Prostate gland (tissue), 2 donors: ENCODE data around the gene TNIP1. TPM values are rescaled to one million over a fixed set of nuclear protein-coding genes. Genes with fewer than 3 reads are reported as not detected.
A peak's percentile ranks its signal among the peaks of the same experiment; 100 is the strongest.

Experiments used
- DNase-seq: peaks from one replicate; pipeline ENCODE4 v3.0.0-alpha.2; 2019; ENCODE audit warnings: low spot score
- H3K27ac ChIP-seq, 2 donors: fragments of 200-600 bp; sonication (generic); 2 replicates each; pipeline ENCODE4 v1.5.1; 2017 to 2019
- H3K27me3 ChIP-seq: fragments of 200-600 bp; sonication (generic); replicated peaks from 2 replicates; pipeline ENCODE4 v1.5.1; 2019; ENCODE audit not compliant: insufficient read depth
- H3K36me3 ChIP-seq, 2 donors: fragments of 200-600 bp; sonication (generic); 1 replicate in 1 of 2; 2 replicates in 1 of 2; pipeline versions ENCODE4 v1.5.1 to v1.8.1; 2017 to 2019
- H3K4me1 ChIP-seq: fragments of 200-600 bp; sonication (generic); replicated peaks from 2 replicates; pipeline ENCODE4 v1.5.1; 2019
- H3K4me3 ChIP-seq, 2 donors: fragments of 200-600 bp; sonication (generic); 2 replicates each; pipeline ENCODE4 v1.5.1; 2017 to 2019
- H3K9me3 ChIP-seq: fragments of 200-600 bp; sonication (generic); 2 replicates; pipeline ENCODE4 v1.5.1; 2017
- CTCF ChIP-seq, 4 experiments: fragments of 200-600 bp in 2 of 4; fragments of 450-650 bp in 2 of 4; sonication (generic) in 2 of 4; IDR thresholded peaks; 1 replicate in 3 of 4; 2 replicates in 1 of 4; pipeline ENCODE4 v1.5.1; 2016 to 2019; ENCODE audit warnings: antibody characterized with exemption in 4 of 4, mild to moderate bottlenecking in 2 of 4, moderate library complexity in 2 of 4
- POLR2A ChIP-seq: fragments of 450-650 bp; IDR thresholded peaks from one replicate; pipeline ENCODE4 v1.6.1; 2016; ENCODE audit warnings: antibody characterized with exemption, mild to moderate bottlenecking
- POLR2AphosphoS5 ChIP-seq: sonication (generic); formaldehyde crosslinking; IDR thresholded peaks from one replicate; pipeline ENCODE4 v1.6.1; 2017; ENCODE audit warnings: antibody characterized with exemption
- WGBS: methylation state at CpG from one replicate; pipeline ENCODE4 v1.1.5; 2018; 5-methylcytosine and 5-hydroxymethylcytosine counted together
- intact Hi-C: fragments of 100-400 bp; cut with DNase I; formaldehyde crosslinking; loops from one replicate; pipeline ENCODE4 v1.14.2; 2022
- total RNA-seq, 2 donors: library from RNA; depleted of rRNA; stranded (reverse); fragments of >200 nt; gene quantifications; one replicate each; pipeline ENCODE4 v1.1.0, GENCODE V29; 2016

Gene TNIP1
- total RNA-seq, 2 donors from 2014 or later = 61.9 to 81.6 TPM

GRCh38 chr5:151126199-151126645 lies 45.4 kb upstream of the TNIP1 start:
- Histone ChIP-seq H3K4me1 (no peaks in the 10 kb centered on the region), H3K27me3 (no peaks in the 10 kb centered on the region), H3K4me3 (no peak overlapping the region), H3K9me3 (no peaks in the 10 kb centered on the region), H3K27ac (no peak overlapping the region), H3K36me3 (peaks cover under 1 to 8% of the 10 kb centered on the region in 2 donors)
- intact Hi-C loops = loop anchor here (2.0 to 5.0 kb wide), 2 partner anchors 39 to 111 kb away; no protein-coding TSS in a partner anchor
- WGBS = 21% methylated on average over 9 of the region's 9 CpGs
- peak; percentile 52 for DNase-seq
- TF ChIP-seq CTCF (IDR thresholded peaks at IDR 0.05) (peak; percentile 42 to 87 (median 79)), POLR2AphosphoS5 (no peak)

DNA sequence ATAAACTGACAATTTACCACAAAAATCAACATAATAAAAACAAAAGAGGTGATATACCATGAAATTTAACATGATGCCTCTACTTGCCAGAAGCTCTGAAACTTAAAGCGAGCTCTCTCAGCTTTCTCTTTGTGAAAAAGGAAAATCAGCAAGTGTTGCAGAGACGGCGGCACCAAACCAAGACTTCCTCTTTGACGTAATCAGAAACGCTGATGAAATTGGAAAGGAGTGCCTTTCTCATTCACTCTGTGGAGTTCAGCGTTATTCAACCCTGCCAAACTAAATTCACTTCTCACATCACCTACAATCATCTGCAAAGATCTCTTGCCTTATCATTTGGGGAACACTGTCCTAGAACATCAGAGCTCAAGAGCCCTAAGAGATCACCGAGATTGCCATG lies 44.6 kb upstream of the TNIP1 start:
- no peak overlapping the region for H3K4me3 ChIP-seq
- no peaks in the 10 kb centered on the region for H3K9me3 ChIP-seq
- no peak overlapping the region for H3K27ac ChIP-seq
- TF ChIP-seq POLR2A (no peak), POLR2AphosphoS5 (no peak), CTCF (IDR thresholded peaks at IDR 0.05) (no peak)
- DNase-seq = no peak
- intact Hi-C loops = loop anchor here (5.0 kb wide), 1 partner anchor 112 kb away; no protein-coding TSS in a partner anchor
- H3K4me1 ChIP-seq = no peaks in the 10 kb centered on the region
- H3K27me3 ChIP-seq = no peaks in the 10 kb centered on the region
- WGBS = 71% methylated on average over 7 of the region's 7 CpGs
- H3K36me3 ChIP-seq = peaks cover 0 to 12% of the 10 kb centered on the region in 2 donors

DNA sequence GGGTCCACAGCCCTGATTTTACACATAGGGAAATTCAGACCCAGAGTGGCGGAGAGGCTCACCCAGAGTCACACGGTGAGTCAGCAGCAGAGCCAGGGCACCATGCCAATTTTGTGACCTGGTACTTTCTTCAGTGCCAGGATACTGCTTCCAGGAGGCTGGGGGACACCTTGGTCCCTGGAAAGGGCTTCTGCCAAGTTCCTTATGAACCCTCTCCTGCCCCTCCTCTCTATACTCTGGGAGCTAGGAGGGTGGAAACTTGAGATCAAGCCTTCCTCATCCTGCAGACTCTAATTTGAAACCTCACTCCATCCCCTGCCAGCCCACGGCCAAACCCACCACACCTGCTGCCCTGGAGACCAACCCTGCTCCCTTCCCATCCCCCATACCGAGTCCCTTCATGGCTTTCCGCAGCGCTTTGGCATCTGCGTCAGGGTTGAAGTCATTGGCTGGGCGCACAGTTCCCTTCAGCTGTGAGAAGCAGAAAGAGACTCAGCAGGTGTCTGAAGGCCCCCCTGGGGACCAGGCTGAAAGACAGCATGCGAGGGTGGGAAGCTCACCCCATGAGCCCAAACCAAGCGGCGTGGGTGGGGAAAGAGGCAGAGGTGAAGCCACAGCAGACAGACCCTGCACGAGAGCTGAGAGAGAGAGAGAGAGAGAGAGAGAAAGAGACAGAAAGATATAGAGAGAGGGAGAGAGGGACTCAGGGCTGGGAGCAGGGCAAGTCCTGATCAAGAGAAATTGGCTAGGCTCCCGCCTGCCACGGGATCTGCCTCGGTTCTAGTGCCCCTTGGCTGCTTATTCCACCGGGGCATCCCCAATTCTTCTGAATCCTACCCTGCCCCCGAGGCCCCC lies 43.3 kb upstream of the TNIP1 start:
- Histone ChIP-seq H3K27ac (peak overlapping the region in 1 of 2 donors; percentile 9), H3K4me3 (no peak overlapping the region), H3K9me3 (no peaks in the 10 kb centered on the region), H3K36me3 (peaks cover 0 to 12% of the 10 kb centered on the region in 2 donors), H3K4me1 (no peaks in the 10 kb centered on the region), H3K27me3 (no peaks in the 10 kb centered on the region)
- TF ChIP-seq POLR2AphosphoS5 (peak; percentile 9), POLR2A (no peak)
- intact Hi-C loops = no loop called here
- 70% methylated on average over 17 of the region's 17 CpGs for WGBS
- peak; percentile 40 for DNase-seq

DNA sequence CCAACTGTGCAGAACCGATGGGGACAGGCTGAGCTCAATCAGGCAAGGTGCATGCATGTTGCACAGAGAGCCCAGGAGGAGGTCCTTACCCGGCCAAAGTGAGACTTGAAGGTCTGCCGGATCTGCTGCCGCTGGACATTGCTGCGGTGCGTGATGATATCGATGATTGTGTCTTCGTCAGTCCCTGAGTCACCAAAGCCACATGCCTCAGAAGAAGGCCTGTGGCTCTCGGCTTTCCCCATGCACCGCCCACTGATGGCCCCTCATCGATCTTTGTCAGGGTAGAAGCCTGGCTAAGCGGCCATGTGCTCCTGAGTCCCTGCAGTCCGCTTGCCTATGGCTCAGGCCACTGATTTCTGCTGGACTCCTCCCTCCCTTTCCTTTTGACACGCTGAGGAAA lies 42.0 kb upstream of the TNIP1 start:
- no peaks in the 10 kb centered on the region for H3K27me3 ChIP-seq
- TF ChIP-seq POLR2A (no peak), CTCF (IDR thresholded peaks at IDR 0.05) (no peak), POLR2AphosphoS5 (no peak)
- no peaks in the 10 kb centered on the region for H3K9me3 ChIP-seq
- intact Hi-C loops = no loop called here
- DNase-seq = no peak
- H3K27ac ChIP-seq = no peak overlapping the region
- no peaks in the 10 kb centered on the region for H3K4me1 ChIP-seq
- no peak overlapping the region for H3K4me3 ChIP-seq
- WGBS = 95% methylated on average over 14 of the region's 14 CpGs
- H3K36me3 ChIP-seq = peaks cover 0 to 12% of the 10 kb centered on the region in 2 donors

GRCh38 chr5:151121665-151122064 lies 40.8 kb upstream of the TNIP1 start:
- Histone ChIP-seq H3K36me3 (peaks cover 0 to 12% of the 10 kb centered on the region in 2 donors), H3K4me1 (no peaks in the 10 kb centered on the region), H3K27me3 (no peaks in the 10 kb centered on the region), H3K9me3 (no peaks in the 10 kb centered on the region), H3K4me3 (no peak overlapping the region), H3K27ac (no peak overlapping the region)
- WGBS = 78% methylated on average over 5 of the region's 5 CpGs
- no peak for DNase-seq
- intact Hi-C loops = no loop called here
- TF ChIP-seq POLR2AphosphoS5 (no peak), CTCF (IDR thresholded peaks at IDR 0.05) (no peak), POLR2A (no peak)
